ENCODE measurements around the gene PRKAR2A.
A peak's percentile ranks its signal among the peaks of the same experiment; 100 is the strongest.
"Not testable (repeated sequence)": the region's sequence is repeated elsewhere in the genome, so short reads cannot be mapped to it uniquely, and the experiment has no call there.

Gene PRKAR2A

GRCh38 chr3:48835650-48836366, 11.9 kb downstream of the PRKAR2A start:
- no peak for DNase-seq (ENCODE audit: low read depth)

DNA sequence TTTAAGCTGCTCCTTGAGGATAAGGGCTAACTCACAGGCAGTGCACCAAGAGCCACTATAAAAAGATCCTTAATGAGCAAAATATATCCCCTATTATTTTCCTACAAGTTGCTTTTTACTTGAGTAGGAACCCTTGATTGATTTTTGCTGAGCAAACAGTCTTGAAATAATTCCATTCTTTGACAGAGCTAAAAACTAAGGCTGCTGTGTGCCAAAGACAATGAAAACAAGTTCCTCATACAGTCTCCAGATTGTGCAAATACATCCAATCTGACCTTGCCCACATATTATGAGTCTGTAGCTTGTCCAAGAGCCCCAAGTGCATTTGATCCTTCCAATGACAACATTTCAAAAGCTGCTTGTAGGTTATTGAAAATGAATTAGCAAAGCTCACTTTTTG, 15.0 kb downstream of the PRKAR2A start:
- DNase-seq (ENCODE audit: low read depth) = no peak

DNA sequence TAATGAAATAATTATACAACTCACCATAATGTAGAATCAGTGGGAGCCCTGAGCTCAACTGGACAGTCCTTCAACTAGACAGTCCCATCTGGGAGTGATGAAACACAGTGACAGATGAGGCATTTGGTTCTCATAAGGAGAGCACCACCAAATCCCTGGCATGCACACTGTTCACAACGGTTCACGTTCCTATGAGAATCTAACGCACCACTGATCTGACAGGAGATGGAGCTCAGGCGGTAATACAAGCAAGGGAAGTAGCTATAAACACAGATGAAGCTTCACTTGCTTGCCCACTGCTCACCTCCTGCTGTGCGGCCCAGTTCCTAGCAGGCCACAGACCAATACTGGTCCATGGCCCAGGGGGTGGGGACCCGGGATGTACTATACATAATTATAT, 17.0 kb downstream of the PRKAR2A start:
- DNase-seq (ENCODE audit: low read depth) = no peak

DNA sequence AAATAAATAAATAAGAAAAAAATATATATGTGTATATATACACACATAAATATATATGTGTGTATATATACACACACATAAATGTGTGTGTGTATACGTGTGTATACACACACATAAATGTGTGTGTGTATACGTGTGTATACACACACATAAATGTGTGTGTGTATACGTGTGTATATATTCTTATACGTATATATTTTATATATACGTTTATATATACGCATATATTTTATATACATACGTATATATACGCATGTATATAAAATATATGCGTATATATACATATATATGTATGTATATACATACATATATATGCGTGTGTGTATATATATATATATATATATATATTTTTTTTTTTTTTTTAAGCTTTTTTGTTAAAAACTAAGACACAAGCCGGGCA, 18.1 kb downstream of the PRKAR2A start:
- not testable (repeated sequence) for DNase-seq (ENCODE audit: low read depth)

DNA sequence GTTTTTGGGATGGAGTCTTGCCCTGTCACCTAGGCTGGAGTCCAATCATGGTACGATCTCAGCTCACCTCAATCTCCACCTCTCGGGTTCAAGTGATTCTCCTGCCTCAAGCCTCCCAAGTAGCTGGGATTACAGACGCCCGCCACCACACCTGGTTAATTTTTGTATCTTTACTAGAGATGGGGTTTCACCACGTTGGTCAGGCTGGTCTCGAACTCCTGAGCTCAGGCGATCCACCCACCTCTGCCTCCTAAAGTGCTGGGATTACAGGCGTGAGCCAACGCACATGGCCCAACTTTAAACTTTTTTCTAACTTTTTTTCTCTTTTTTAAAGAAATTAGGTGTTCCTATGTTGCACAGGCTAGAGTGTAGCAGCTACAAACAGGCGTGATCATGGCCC, 19.8 kb downstream of the PRKAR2A start:
- not testable (repeated sequence) for DNase-seq (ENCODE audit: low read depth)

GRCh38 chr3:48826451-48826850, 21.2 kb downstream of the PRKAR2A start:
- peak; percentile 81 for DNase-seq (ENCODE audit: low read depth)

GRCh38 chr3:48820612-48821324, 26.9 kb downstream of the PRKAR2A start:
- peak; percentile 14 for DNase-seq (ENCODE audit: low read depth)

DNA sequence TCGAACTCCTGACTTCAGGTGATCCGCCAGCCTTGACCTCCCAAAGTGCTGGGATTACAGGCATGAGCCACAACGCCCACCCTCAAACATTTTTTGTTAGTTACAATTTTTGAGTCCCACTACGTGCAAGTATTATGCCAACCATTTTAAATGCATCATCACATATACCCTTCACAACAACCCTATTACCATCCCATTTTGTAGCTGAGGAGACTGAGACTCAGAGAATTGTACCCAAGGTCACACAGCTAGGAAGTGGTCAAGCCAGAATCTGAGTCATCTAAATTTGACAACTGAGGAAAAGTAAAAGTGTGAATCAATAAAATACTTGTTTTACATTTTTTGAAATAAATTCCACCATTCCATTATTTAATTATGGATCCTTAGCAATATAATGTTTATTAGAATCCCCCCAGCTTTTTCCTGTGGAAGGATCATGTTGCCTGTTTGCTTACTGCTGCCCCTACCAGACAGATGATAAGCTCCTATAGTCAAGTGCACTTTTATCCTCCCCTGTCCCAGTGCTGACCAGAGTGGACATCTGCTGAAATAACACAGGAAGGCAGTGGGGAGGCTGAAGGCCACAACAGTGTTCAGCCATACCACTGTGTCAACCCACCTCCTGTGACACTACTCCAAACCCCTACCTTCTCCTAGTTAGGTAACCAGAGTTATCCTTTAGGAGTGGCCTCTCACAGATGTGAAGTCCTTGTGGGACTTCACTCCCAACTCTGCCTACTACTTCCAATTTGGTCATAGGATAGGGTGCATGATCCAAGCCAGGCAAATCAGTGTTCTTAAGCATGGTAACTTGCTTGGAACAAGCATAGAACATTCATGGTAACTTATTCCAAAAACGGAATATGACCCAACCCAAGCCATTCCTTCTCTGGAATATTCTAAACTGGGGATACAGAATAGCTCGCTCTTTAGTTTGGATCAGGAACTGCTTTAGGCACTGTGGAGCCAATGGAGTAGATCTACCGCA, 28.1 kb downstream of the PRKAR2A start:
- no peak for DNase-seq (ENCODE audit: low read depth)

DNA sequence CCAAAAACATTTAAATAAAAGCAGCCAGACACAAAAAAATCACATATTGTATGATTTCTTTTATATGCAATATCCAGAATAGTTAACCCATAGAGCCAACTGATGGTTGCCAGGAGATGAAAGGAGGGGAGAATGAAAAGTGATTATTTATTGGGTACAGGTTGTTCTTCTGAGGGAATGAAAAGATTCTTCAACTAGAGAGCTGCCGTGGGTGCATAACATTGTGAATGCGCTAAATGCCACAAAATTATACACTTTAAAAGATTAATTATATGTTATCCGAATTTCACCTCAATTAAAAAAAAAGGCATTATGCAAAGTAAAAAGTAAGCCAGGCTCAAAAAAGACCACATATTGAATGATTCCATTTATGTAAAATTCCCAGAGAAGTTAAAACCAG, 36.1 kb downstream of the PRKAR2A start:
- no peak for DNase-seq (ENCODE audit: low read depth)

GRCh38 chr3:48804930-48805329, 42.7 kb downstream of the PRKAR2A start:
- no peak for DNase-seq (ENCODE audit: low read depth)

DNA sequence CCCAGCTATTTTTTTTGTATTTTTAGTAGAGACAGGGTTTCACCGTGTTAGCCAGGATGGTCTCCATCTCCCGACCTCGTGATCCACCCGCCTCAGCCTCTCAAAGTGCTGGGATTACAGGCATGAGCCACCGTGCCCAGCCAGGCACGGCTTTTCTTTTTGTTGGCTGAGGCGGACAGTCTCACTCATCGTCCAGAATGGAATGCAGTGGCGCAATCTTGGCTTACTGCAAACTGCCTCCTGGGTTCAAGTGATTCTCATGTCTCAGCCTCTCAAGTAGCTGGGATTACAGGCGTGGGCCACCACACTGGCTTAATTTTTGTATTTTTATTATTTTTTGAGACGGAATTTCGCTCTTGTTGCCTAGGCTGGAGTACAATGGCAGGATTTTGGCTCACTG, 46.8 kb downstream of the PRKAR2A start:
- DNase-seq (ENCODE audit: low read depth) = not testable (repeated sequence)

DNA sequence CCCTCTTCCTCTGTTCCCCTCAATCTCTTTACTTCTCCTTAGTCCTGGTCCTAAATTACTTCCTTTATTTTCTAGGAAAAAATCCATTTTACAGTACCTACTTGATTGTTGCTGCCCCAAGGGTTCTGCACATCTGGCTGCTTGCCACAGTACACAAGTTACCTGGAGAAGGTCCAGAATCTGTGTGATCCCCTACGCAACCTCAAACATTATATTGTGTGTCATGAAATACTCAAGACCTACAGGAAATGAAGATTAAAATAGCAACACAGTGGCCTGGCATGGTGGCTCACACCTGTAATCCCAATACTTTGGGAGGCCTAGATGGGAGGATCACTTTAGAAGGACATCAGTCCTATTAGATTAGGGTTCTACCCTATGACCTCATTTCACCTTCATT, 48.7 kb downstream of the PRKAR2A start:
- no peak for DNase-seq (ENCODE audit: low read depth)

- no peak for DNase-seq (ENCODE audit: low read depth)
Observed at GRCh38 chr3:48797626-48798025, 50.0 kb downstream of the PRKAR2A start.

DNA sequence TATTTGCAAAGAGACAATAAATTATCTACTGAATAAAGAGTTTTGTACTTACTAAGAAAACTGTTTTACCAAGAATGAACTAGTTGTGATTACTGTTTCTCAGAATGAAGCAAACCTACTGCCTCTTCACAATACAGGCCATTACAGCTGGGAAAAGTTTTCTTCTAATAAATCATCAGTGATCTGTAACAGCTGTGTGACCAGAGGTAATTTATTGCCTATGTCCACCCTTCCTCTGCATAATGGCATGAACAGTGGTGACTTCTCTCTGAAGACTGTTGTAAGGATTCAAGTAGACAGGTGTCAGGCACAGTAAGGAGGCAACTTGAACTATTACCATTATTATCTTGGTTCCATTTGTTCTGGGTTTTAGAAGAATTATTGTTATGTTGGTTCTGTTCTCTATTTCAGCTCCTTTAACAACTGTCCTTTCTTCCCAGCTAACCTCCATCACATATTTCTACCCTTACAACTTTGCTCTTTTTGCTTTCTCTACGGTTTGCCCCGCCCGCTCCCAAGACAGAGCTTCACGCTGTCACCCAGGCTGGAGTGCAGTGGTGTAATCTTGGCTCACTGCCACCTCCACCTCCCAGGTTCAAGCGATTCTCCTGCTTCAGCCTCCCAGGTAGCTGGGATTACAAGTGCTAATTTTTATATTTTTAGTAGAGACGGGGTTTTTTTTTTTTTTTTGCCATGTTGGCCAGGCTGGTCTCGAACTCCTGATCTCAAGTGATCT, 51.5 kb downstream of the PRKAR2A start:
- DNase-seq (ENCODE audit: low read depth) = no peak

GRCh38 chr3:48793484-48793883, 54.2 kb downstream of the PRKAR2A start:
- DNase-seq (ENCODE audit: low read depth) = not testable (repeated sequence)

DNA sequence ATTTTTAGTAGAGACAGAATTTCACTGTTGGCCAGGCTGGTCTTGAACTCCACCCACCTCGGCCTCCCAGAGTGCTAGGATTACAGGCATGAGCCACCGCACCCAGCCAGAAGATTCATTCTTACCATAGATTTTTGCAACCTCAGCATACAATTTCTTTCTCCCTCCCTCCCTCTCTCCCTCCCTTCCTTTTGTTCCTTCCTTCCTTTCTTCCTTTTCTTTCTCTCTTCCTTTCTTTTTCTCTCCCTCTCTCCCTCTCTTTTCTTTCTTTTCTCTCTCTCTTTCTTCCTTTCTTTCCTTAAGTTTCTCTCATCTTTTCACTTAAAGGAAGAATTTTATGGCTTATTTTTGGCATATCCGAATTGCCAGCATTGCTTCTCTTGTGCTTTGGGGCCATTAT, 58.0 kb downstream of the PRKAR2A start:
- DNase-seq (ENCODE audit: low read depth) = no peak

DNA sequence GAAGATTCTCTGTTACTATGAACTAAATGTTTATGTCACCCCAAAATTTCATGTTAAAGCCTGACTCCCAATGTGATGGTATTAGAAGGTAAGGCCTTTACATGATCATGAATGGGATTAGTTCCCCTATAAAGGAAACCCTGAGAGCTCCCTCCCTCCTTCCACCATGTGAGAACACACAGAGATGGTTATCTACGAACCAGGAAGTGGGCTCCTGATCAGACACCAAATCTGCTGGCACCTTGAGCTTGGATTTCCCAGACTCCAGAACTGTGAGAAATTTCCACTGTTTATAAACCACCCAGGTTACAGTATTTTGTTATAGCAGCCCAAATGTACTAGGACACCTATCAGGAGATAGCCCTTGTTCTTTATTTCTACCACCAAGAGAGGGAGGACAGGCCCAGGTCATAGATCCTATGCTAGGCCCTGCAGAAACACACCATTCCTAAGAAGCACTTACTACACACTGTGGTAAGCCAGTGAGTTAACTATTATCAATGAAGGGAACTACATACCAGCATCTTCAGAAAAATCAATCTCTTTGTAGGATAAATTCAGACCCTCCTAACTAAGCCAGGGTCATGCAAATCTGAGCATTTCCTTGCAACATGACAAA, 59.0 kb downstream of the PRKAR2A start:
- DNase-seq (ENCODE audit: low read depth) = no peak

GRCh38 chr3:48784426-48785120, 63.1 kb downstream of the PRKAR2A start:
- DNase-seq (ENCODE audit: low read depth) = peak; percentile 67

- DNase-seq (ENCODE audit: low read depth) = no peak
Observed at GRCh38 chr3:48783304-48783703, 64.4 kb downstream of the PRKAR2A start.

- no peak for DNase-seq (ENCODE audit: low read depth)
Observed at GRCh38 chr3:48782046-48782445, 65.6 kb downstream of the PRKAR2A start.

GRCh38 chr3:48778565-48778964, 69.1 kb downstream of the PRKAR2A start:
- DNase-seq (ENCODE audit: low read depth) = not testable (repeated sequence)

Measured in non-pigmented ciliary epithelial cell (primary cell).